ENCODE data around the gene PLXNB2.
"Not testable (repeated sequence)": the region's sequence is repeated elsewhere in the genome, so short reads cannot be mapped to it uniquely, and the experiment has no call there.

Gene PLXNB2

DNA sequence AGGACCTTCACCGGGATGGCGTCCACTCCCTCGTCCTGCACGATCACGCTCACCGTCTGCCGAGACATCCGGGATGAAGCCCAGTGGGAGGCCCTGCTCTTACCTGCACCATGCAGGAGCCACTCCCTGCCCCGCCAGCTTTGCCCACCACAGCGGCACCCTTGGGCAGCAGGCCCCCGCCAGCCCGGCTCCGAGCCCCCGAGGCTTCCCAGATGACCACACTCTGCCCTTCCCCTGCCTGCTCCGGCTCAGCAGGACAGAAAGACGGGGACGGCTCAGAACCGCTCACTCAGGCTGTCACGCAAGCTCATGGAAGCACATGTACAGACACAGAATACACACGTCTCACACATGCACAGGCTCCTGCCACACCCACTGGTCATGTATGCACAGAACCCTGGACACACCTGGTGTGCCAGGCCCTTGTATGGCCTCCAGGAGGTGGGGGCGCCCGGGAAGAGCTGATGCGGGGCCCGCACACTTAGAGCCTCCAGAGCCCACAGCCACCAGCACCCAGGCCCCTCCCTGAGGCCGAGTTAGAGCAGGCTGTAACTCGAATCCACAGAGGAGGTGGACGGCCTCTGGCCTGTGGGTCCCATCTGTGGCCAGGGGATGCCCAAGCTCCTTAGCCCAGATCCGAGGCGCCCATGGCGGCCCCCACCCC lies 28.4 kb downstream of the PLXNB2 start:
- no peak for DNase-seq

DNA sequence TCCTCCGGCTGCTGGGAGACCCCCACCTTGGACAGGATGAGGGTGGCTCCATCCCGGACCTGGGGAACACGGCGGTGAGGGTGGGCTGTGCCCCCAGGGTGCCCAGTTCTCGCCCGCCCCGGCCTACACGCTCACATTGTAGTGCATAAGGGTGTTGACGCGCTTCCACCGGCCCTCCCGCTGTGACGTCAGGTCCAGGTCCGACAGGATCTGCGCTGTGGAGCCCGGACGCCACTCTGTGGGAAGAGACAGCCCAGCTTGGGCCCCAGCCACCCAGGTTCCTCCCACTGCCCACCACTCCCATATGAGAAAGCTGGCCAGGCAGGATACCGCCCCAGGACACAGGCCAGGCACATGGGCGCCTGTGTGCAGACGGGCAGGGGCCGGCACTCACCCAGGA lies 29.0 kb downstream of the PLXNB2 start:
- DNase-seq, result no peak

DNA sequence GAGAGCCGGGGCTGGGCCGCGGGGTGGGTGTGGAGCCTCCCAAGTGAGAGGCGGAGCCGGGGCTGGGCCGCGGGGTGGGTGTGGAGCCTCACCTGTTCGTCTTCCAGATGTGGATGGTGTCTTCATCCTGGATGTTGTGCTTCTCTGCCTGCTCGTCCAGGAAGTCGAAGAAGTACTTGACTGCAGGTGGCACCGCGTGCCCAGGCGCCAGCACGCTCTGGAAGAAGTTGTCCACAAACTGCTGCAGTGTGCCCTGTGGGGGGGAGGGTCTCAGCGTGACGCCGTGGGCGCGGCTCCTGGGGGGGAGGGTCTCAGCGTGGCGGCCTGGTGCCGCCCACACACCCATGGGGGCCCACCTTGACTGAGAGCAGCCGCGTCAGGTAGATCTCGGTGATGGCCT lies 29.7 kb downstream of the PLXNB2 start:
- no peak for DNase-seq

DNA sequence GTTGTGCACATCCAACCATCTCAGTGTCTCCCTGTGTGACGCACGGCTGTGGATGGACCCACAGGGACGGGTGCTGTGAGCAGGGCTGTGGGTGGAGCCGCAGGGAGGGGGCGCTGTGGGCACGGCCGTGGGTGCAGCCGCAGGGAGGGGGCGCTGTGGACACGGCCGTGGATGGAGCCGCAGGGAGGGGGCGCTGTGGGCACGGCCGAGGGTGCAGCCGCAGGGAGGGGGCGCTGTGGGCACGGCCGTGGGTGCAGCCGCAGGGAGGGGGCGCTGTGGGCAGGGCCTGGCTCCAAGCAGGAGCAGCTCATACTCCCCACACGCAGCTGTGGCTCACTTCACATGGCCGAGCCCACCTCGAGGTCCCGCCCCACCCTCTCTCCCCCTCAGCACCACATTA lies 31.3 kb downstream of the PLXNB2 start:
- DNase-seq, result peak; percentile 20 to 56 (median 36)

DNA sequence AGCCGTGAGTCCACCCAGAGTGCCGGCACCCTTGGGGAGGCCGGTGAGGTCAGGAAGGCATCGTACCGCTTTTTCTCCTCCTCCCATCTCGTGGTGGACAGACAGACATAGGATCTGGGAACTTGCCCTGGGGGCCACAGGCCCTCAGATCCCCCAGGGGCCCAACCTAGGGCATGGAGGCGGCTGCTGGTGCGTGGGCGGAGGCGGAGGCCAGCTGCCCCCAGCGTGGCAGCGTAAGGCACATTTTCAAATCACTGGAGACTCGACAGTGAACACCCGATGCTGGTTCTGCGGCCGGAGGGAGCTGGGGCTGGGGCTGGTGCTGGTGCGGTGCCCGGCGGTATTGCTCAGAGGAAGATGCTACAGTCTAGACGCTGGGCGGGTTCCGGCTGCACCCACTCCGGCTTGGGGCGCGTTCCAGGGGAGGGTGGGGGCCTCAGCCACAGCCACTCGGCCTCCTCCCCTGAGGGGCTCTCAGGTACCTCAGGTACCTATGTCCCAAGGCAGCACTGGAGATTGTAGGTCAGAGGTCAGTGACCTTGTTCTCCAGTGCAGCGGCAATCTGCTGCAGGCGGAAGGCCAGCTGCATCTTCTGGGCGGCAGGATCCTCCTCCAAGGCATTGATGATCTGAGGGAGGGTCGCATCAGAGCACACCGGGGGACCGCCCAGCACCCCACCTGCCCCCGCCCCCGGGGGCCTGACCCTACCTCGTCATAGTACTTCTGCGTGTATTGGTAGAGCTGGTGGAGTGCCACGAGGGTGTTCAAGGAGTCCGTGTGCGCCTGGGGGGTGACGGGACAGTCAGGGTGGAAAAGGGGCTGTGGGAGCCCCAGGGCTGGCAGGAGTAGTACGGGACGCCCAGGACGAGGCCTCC lies 32.0 kb downstream of the PLXNB2 start:
- no peak for DNase-seq

DNA sequence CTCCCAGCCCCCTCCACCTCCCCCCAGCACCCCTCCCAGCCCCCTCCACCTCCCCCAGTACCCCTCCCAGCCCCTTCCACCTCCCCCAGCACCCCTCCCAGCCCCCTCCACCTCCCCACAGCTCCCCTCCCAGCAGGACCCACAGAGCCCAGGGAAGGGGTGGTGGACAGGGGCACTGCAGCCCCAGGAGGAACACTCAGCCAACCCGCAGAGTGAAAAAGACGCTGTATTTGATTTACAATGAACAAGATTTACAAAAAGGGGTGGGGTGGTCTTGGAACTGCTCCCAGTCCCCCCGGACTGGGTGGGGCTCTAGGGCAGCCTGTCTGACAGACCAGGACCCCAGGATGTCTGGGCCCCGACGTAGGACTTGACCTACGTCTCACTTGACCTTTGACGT lies 32.7 kb downstream of the PLXNB2 start:
- DNase-seq, result no peak

DNA sequence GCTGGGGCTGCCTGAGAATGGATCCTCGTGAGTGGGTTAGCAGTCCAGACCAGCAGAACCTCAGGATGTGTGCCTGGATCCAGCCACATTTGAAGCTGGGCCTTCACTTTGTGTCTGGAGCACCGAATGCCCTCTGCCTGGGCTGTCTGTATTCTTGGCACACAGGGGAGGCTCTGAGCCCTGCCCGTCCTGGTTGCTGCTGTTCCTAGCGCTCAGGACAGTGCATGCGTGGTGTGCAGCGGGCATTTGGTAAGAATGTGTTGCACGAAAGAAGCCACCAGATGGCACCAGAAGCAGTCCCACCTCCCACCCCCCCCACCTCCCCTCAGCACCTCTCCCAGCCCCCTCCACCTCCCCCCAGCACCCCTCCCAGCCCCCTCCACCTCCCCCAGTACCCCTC lies 33.1 kb downstream of the PLXNB2 start:
- peak in 1 of 4 experiments; percentile 17 for DNase-seq

DNA sequence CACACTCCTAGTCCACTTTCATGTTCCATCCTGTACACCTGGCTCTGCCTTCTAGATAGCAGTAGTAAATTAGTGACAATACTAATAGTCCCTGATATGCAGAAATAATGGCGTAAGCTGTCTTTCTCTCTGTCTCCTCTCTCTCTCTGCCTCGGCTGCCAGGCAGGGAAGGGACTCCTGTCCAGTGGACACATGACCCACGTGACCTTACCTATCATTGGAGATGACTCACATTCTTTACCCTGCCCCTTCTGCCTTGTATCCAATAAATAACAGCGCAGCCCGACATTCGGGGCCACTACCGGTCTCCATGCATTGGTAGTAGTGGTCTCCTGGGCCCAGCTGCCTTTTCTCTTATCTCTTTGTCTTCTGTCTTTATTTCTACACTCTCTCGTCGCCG lies 33.7 kb downstream of the PLXNB2 start:
- DNase-seq, result not testable (repeated sequence)

DNA sequence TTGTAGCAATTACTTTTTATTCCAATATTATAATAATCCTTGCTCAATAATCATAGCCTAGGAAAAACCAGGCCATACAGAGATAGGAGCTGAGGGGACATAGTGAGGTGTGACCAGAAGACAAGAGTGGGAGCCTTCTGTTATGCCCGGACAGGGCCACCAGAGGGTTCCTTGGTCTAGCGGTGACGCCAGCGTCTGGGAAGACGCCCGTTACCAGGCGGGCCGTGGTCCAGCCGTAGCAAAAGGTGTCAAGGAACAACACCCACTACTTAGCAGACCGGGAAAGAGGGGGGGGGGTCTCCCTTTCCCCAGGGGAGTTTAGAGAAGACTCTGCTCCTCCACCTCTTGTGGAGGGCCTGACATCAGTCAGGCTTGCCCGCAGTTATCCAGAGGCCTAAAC lies 34.1 kb downstream of the PLXNB2 start:
- not testable (repeated sequence) for DNase-seq

DNA sequence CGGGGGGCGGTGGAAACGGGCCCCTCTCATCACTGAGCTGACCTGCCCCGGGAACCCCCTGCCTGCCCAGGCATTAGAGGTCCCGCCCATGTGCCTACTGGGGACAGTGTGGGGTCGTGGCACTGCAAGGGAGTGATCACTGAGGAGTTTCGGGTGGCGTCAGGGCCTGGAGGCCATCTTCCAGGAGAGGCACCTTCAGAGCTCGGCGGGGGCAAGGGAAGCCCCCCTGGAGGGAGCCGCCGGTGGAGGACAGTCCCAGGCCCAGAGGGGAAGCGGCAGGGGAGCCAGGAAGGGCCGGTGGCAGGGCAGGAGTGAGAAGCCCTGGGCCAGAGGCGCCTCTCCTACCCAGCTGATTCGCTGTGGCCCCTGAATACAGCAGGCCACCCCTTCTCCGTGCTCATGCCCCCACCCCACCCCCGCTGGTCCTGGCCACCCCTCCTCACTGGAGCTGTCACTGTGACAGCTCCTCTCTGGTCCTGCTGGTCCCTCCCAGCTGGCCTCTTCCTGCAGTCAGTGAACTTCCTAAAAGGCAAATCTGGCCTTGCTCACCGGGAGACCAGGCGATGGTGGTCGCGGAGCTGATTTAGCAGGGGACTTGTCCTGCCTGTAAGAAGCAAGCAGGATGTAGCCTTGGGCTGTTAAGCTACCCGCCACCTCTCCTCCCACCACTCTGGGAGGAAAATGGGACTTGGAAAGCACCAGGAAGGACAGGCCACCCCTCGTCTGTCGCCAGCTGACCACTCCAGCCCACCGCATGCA lies 35.2 kb downstream of the PLXNB2 start:
- DNase-seq, result no peak

DNA sequence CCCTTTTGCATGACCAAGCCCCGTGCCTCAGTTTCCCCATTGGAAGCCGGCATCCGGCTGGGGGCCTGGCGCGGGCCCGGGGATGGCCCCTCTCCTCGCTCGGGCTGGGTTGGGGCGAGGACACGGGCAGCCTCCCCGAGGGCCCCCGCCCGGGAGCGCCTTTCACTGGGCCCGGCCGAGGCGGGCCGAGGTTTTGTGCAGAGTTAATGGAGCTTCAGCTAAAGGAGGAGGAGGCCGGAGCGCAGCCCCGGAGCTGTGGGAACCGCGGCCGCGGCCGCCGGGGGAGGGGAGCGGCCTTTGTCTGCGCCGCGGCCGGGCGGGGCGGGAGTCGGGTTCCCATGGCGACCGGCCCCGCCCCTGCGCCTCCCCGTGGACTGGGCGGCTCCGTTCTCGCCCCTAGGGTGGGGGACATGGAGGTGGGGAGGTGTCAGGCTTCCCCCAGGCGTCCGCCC lies 35.9 kb downstream of the PLXNB2 start:
- DNase-seq, result peak in 3 of 4 experiments; percentile 25 to 39 (median 29)

DNA sequence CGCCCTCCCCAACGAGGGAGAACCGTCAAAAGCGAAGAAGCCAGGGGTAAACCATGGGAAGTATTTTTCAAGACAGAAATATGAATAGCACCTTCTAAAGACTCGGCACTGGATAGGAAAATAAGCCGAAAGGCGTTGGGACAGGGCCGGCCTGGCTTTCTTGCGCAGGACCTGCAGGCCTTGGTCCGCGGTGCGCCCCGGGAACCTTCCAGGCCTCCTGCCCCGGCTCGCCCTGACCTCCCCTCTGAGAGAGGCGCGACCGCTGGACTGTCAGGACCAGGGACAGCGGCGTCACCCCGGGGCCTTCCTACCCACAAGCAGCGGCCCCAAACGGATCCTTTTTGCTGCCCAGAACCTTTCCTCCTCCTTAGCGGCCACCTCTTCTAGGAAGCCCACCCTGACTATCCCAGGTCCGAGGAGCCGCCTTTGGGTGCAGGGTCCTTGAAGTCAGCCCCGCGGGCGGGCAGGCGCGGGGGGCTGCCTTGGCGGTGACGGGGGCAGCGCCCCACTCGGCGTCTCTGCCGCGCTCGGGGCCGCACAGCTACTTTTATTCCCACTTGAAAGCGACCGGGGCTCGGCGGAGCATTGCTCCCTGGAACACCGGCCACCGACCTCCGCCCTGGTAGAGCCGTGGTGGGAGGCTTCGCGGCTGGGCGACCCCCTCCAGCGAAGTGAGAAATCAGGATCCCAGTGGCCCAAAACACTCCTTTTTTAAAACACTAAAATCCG lies 36.6 kb downstream of the PLXNB2 start:
- DNase-seq, result peak; percentile 23 to 44 (median 35)

DNA sequence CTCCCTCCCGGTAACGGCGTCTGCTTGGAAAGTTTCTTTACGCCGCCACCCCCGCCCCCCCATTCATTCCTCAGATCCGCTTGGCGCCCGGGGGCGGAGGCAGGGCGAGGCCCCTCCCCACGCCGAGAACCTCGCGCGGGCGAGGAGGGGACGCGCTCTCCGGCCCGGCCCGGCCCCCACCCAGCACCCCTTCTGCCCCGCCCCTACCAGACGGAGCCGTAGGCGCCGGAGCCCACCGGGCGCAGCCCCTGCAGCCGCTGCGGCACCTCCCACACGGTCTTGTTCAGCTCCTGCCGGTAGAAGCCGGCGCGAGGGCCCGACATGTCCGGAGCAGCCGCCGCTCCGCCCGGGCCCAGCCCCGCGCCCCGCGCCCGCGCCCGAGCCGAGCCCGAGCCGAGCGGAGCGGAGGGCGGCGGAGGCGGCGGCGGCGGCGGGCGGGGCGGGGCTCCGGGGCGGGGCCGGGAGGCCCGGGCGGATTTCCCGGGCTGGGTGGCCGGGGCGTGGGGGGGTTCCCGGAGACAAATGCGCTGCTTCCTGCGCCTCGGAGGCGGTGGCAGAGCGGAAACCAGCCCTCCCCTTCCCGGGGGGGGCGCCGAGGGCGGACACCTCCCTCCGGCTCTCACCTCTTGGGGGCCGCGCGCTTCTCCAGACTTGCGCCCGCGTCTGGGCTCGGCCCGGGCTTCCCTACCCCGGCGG lies 37.3 kb downstream of the PLXNB2 start, which contains the start of gene MAPK11:
MAPK11 (minus strand) TSS at position 411 of the 696 bp plus-strand sequence; CDS start at position 323, 88 bp downstream.
- DNase-seq, result peak in 3 of 4 experiments; percentile 22 to 68 (median 65)

DNA sequence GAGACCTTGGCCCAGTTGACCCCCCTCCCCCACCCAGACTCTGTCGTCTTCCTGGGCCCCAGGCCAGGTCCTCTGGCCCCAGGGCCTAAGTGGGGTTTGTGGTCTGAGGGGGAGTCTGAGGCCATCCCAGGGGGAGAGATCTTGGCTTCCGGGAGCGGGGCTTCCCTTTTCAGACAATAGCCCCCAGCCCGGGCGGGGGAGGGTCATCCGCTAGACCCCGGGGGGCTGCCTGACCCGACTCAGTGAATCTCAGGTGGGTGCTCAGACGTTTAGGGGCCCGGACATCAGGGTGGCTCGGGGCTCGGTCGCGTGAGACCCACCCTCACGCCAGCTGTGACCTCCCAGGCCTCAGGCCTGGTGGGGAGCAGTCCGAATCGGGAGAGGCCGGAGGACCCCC lies 37.9 kb downstream of the PLXNB2 start:
- no peak for DNase-seq

DNA sequence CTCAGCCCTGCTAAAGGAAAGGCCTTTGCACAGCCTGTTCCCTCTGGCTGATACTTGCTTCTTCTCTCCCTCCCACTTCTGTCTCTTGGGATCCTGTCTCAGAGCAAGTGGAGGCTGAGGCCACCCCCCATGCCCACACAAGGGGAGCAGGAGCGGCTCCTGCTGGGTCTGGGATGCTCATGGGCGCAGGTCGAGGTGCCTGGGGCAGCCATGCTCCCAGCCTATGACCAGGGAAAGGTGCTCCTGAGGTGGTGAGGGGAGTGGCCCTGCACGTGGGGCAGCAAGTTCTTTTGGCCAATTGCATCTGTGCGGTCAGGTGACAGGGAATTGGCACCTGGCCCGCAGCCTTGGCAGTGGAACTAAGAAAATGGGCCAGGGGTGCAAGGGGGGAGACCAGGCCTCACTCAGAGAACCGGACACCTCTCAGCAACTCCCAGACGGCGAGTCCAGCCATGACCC lies 38.8 kb downstream of the PLXNB2 start:
- DNase-seq, result no peak

DNA sequence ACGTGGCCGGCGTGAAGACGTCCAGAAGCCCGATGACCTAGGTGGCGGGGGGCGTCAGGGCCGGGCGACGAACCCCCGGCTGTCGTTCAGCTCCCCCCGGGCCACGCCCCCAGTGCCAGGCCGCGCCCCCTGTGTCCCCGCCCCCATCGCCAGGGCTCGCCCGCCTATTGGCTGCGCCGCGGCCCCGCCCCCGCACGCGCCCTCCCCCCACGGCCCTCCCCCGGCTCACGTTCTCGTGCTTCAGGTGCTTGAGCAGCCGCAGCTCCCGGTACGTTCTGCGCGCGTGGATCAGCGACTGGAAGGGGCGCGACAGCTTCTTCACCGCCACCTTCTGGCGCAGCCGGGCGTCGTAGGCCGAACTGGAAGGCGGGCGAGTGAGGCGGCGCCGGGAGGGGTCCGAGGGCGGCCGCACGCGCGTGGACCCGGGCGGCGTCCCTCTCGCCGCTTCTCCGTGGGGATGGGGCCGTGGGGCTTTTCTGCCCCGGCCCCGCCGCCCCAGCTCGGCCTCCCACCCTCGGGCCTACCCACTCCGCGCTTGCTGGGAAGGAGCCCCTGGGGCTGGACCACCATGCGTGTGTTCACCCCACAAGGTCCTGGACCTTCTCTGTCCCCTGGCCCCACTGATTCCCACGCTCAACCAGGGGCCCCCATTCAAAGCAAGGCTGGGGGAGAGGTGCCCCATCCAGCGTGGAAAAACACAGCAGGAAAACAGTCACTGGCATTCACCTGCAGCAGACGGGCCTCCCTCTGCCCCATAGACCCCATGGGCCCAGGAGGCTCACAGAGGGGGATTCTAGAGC lies 39.7 kb downstream of the PLXNB2 start:
- DNase-seq, result peak; percentile 19 to 43 (median 31)

DNA sequence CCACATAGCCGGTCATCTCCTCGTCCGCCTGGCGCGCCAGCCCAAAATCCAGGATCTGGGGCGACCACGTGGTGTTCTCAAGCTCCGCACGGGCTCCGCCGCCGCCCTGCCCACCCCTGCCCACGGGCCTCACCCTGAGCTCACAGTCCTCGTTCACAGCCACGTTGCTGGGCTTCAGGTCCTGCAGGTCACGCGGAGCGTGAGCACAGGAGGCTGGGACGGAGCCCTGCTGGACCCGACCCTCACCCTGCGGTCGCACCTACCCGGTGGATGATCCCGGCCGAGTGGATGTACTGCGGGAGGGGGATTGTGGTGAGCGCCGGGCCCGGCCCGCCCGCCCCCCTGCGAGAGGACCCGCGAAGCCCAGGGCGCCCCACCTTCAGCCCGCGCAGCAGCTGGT lies 40.5 kb downstream of the PLXNB2 start:
- no peak for DNase-seq

DNA sequence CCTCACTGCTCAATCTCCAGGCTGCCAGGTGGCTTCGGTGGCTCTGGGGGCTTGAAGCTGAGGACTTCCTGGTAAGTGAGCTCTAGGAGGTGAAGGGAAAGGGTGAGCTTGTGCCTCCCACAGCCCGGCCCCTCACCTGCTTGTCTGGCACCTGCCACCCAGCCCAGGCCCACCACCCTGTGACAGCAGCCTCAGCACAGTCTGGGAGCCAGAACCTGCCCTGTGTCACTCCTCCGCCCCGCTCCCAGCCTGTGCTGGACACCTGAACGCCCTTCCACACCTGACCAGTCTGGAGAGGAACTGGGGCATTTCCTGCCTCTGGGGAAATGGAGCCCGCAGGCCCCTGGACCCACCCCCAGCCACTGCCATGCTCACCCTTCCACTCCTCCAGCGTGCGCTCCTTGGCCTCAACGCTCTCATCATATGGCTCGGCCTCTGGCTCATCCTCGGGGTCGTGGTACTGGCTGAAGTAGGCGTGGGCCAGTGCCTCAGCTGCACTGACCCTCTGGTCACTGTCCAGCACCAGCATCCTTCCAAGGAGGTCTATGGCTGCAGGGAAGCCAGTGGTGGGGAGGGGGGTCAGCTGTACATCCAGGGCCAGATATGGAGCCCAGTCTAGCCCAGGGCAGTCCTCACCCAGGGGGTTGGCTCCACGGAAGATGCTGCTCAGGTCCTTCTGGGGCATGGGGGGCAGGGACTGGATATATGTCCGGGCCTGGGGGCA lies 42.3 kb downstream of the PLXNB2 start:
- no peak for DNase-seq

DNA sequence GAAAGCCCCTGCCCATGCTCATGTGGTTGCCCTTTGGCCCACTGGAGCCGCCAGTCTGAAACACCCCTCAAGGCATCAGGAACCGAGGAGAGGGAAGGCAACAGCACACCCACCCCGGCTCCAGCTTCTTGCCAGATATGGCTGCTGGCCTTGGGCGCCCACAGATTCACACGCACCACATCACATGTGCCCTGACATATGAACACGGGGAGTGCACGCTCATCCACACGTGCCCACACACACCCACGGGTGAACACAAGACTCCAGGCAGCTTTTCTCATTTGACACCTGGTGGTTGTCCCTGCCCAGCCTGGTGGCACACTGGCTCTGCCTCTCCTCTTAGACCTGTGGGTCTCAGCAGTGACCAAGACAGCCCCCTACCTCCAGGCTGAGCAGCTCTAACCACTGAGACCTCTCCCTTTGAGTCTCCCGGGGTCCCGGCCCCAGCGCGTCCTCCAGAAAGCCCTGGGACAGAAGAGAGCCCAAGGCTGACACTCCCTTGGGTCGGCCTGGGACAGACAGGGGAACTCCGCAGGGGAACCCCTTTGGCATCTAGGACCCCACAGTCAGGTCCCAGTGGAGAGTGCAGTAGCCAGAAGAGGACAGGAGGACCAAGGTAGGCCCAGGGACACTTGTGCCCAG lies 43.2 kb downstream of the PLXNB2 start:
- DNase-seq, result no peak

All from activated CD4-positive, CD25-positive, alpha-beta regulatory T cell (primary cell).